HG02884 (cell line): ENCODE data around the gene SLC24A4.

Experiments
- ATAC-seq: cut with Tn5 transposase; IDR thresholded peaks from one replicate; pipeline ENCODE4 v1.9.1; 2021; ENCODE audit warnings: mild to moderate bottlenecking, moderate library complexity; ENCODE audit not compliant: unreplicated experiment

The SLC24A4 gene

GRCh38 chr14:92455231-92455630, 132.3 kb downstream of the SLC24A4 start:
- ATAC-seq, result no peak

GRCh38 chr14:92456215-92457015, 133.4 kb downstream of the SLC24A4 start:
- no peak for ATAC-seq

GRCh38 chr14:92457016-92457565, 134.1 kb downstream of the SLC24A4 start:
- ATAC-seq, result no peak

GRCh38 chr14:92458136-92459029, 135.4 kb downstream of the SLC24A4 start:
- ATAC-seq, result no peak

GRCh38 chr14:92459030-92459949, 136.3 kb downstream of the SLC24A4 start:
- ATAC-seq, result no peak

- no peak for ATAC-seq
These were observed 137.0 kb downstream of the SLC24A4 start for GRCh38 chr14:92459950-92460421.

GRCh38 chr14:92460541-92460915, 137.6 kb downstream of the SLC24A4 start:
- no peak for ATAC-seq

- ATAC-seq, result peak; percentile 79
These were observed 138.1 kb downstream of the SLC24A4 start for GRCh38 chr14:92460916-92461579.

GRCh38 chr14:92461891-92462290, 138.9 kb downstream of the SLC24A4 start:
- ATAC-seq, result no peak

GRCh38 chr14:92462568-92462967, 139.6 kb downstream of the SLC24A4 start:
- ATAC-seq, result no peak

GRCh38 chr14:92463141-92463540, 140.2 kb downstream of the SLC24A4 start:
- ATAC-seq, result no peak

- no peak for ATAC-seq
These were observed 141.2 kb downstream of the SLC24A4 start for GRCh38 chr14:92464156-92464555.

GRCh38 chr14:92464716-92465115, 141.8 kb downstream of the SLC24A4 start:
- ATAC-seq, result no peak

GRCh38 chr14:92465353-92466055, 142.5 kb downstream of the SLC24A4 start:
- ATAC-seq, result no peak

- ATAC-seq, result no peak
These were observed 143.1 kb downstream of the SLC24A4 start for GRCh38 chr14:92466059-92466458.

GRCh38 chr14:92469515-92469914, 146.6 kb downstream of the SLC24A4 start:
- ATAC-seq, result no peak

GRCh38 chr14:92470215-92470614, 147.2 kb downstream of the SLC24A4 start:
- no peak for ATAC-seq

- ATAC-seq, result no peak
These were observed 147.8 kb downstream of the SLC24A4 start for GRCh38 chr14:92470811-92471210.

GRCh38 chr14:92471919-92472318, 149.0 kb downstream of the SLC24A4 start:
- no peak for ATAC-seq
